ENCODE data around the gene SMPDL3B.

SMPDL3B gene

GRCh38 chr1:27889506-27889905, 45.3 kb upstream of the SMPDL3B start:
- no peak for TF ChIP-seq CTCF (conservative IDR thresholded peaks at IDR 0.05; ENCODE audit: low read length)
- no peak for DNase-seq (ENCODE audit: low read depth)
- no peak overlapping the region for H3K4me3 ChIP-seq (ENCODE audit: low read length)

GRCh38 chr1:27891196-27891889, 43.5 kb upstream of the SMPDL3B start:
- TF ChIP-seq CTCF (conservative IDR thresholded peaks at IDR 0.05; ENCODE audit: low read length): no peak
- no peak overlapping the region for H3K4me3 ChIP-seq (ENCODE audit: low read length)
- no peak for DNase-seq (ENCODE audit: low read depth)

GRCh38 chr1:27894521-27894920, 40.3 kb upstream of the SMPDL3B start:
- no peak for DNase-seq (ENCODE audit: low read depth)
- H3K4me3 ChIP-seq (ENCODE audit: low read length): no peak overlapping the region
- no peak for TF ChIP-seq CTCF (conservative IDR thresholded peaks at IDR 0.05; ENCODE audit: low read length)

GRCh38 chr1:27906759-27907158, 28.0 kb upstream of the SMPDL3B start:
- DNase-seq (ENCODE audit: low read depth): no peak
- no peak overlapping the region for H3K4me3 ChIP-seq (ENCODE audit: low read length)
- no peak for TF ChIP-seq CTCF (conservative IDR thresholded peaks at IDR 0.05; ENCODE audit: low read length)

GRCh38 chr1:27912429-27912828, 22.4 kb upstream of the SMPDL3B start:
- no peak overlapping the region for H3K4me3 ChIP-seq (ENCODE audit: low read length)
- TF ChIP-seq CTCF (conservative IDR thresholded peaks at IDR 0.05; ENCODE audit: low read length): no peak
- no peak for DNase-seq (ENCODE audit: low read depth)

GRCh38 chr1:27915082-27915575, 19.7 kb upstream of the SMPDL3B start:
- no peak for TF ChIP-seq CTCF (conservative IDR thresholded peaks at IDR 0.05; ENCODE audit: low read length)
- DNase-seq (ENCODE audit: low read depth): no peak
- H3K4me3 ChIP-seq (ENCODE audit: low read length): peak overlapping the region; percentile 54

GRCh38 chr1:27922272-27922671, 12.5 kb upstream of the SMPDL3B start:
- no peak for DNase-seq (ENCODE audit: low read depth)
- TF ChIP-seq CTCF (conservative IDR thresholded peaks at IDR 0.05; ENCODE audit: low read length): no peak
- H3K4me3 ChIP-seq (ENCODE audit: low read length): no peak overlapping the region
